ENCODE measurements around the gene CCDC7.
"Not testable (repeated sequence)": the region's sequence is repeated elsewhere in the genome, so short reads cannot be mapped to it uniquely, and the experiment has no call there.

- TF ChIP-seq EZH2 (IDR thresholded peaks at IDR 0.05; ENCODE audit: low read depth); CTCF (conservative IDR thresholded peaks at IDR 0.05): not testable (repeated sequence)
Observed at GRCh38 chr10:32895200-32895968, 449.4 kb downstream of the CCDC7 start.
